GM23338 (cell line): ENCODE data around the gene AZGP1. TPM values are rescaled to one million over a fixed set of nuclear protein-coding genes. Genes with fewer than 3 reads are reported as not detected.

Source experiments
- ATAC-seq: fragments of 200-7000 bp; cut with Tn5 transposase; 3 replicates; pipeline ENCODE4 v1.9.1; 2020
- DNase-seq: peaks from one replicate; pipeline ENCODE4 v3.0.0-alpha.2; 2015; ENCODE audit warnings: low spot score
- H2AFZ ChIP-seq: fragments of 200-600 bp; sonication (generic); 2 replicates; pipeline ENCODE4 v1.8.0; 2016; ENCODE audit warnings: antibody characterized with exemption, mild to moderate bottlenecking, moderate library complexity
- H3F3A ChIP-seq: fragments of 200-600 bp; sonication (generic); replicated peaks from 2 replicates; pipeline ENCODE4 v1.8.0; 2017; ENCODE audit warnings: antibody characterized with exemption, mixed run types, low read depth
- H3K27ac ChIP-seq: fragments of 200-600 bp; sonication (generic); 2 replicates; pipeline ENCODE4 v1.6.1; 2016; ENCODE audit warnings: low read depth
- H3K27me3 ChIP-seq: fragments of 200-600 bp; sonication (generic); 2 replicates; pipeline ENCODE4 v1.8.0; 2016; ENCODE audit warnings: mild to moderate bottlenecking, mixed run types, moderate library complexity; ENCODE audit not compliant: insufficient read depth
- H3K36me3 ChIP-seq: fragments of 200-600 bp; sonication (generic); 2 replicates; pipeline ENCODE4 v1.8.0; 2016; ENCODE audit warnings: mild to moderate bottlenecking; ENCODE audit not compliant: insufficient read depth
- H3K4me1 ChIP-seq: fragments of 200-600 bp; sonication (generic); 2 replicates; pipeline ENCODE4 v1.8.0; 2016; ENCODE audit warnings: mild to moderate bottlenecking, moderate library complexity; ENCODE audit not compliant: insufficient read depth
- H3K4me2 ChIP-seq: fragments of 200-600 bp; sonication (generic); 2 replicates; pipeline ENCODE4 v1.7.1; 2017; ENCODE audit warnings: mixed run types
- H3K4me3 ChIP-seq: fragments of 200-600 bp; sonication (generic); 2 replicates; pipeline ENCODE4 v1.6.1; 2016; ENCODE audit warnings: mixed run types
- H3K79me2 ChIP-seq: fragments of 200-600 bp; sonication (generic); replicated peaks from 2 replicates; pipeline ENCODE4 v1.8.0; 2017; ENCODE audit warnings: mild to moderate bottlenecking; ENCODE audit not compliant: insufficient read depth
- H3K9me2 ChIP-seq: fragments of 200-600 bp; sonication (generic); 2 replicates; pipeline ENCODE4 v1.8.0; 2017; ENCODE audit not compliant: insufficient read depth
- H4K20me1 ChIP-seq: fragments of 200-600 bp; sonication (generic); replicated peaks from 2 replicates; pipeline ENCODE4 v1.8.0; 2017; ENCODE audit warnings: mild to moderate bottlenecking; ENCODE audit not compliant: insufficient read depth
- H3K27ac Mint-ChIP-seq: 2 replicates; pipeline ENCODE4 v1.8.0; 2020; ENCODE audit warnings: inconsistent platforms, mild to moderate bottlenecking, moderate library complexity, mixed read lengths
- H3K27me3 Mint-ChIP-seq: 3 replicates; pipeline ENCODE4 v1.8.0; 2022; ENCODE audit warnings: low read depth, mild to moderate bottlenecking, moderate library complexity, mixed read lengths, inconsistent platforms; ENCODE audit not compliant: insufficient read depth, poor library complexity
- H3K36me3 Mint-ChIP-seq: 3 replicates; pipeline ENCODE4 v1.8.0; 2021; ENCODE audit warnings: low read depth, mild to moderate bottlenecking, inconsistent platforms, moderate library complexity, mixed read lengths
- H3K4me1 Mint-ChIP-seq: 3 replicates; pipeline ENCODE4 v1.8.0; 2020; ENCODE audit warnings: mild to moderate bottlenecking, inconsistent platforms, mixed read lengths
- H3K4me3 Mint-ChIP-seq: 3 replicates; pipeline ENCODE4 v1.8.0; 2021; ENCODE audit warnings: moderate library complexity, mild to moderate bottlenecking, inconsistent platforms, mixed read lengths
- H3K9me3 Mint-ChIP-seq: 3 replicates; pipeline ENCODE4 v1.8.0; 2020; ENCODE audit warnings: moderate library complexity, mild to moderate bottlenecking, inconsistent platforms, mixed read lengths
- CREB1 ChIP-seq: fragments of 250-450 bp; sonication (Bioruptor Pico); IDR thresholded peaks from 2 replicates; pipeline ENCODE4 v1.5.0; 2020; ENCODE audit warnings: low read depth, mild to moderate bottlenecking, moderate library complexity
- EZH2 ChIP-seq: fragments of 200-600 bp; sonication (generic); IDR thresholded peaks from one replicate; pipeline ENCODE4 v1.8.0; 2017; ENCODE audit warnings: antibody characterized with exemption, mild to moderate bottlenecking, low read depth; ENCODE audit not compliant: unreplicated experiment
- JUNB ChIP-seq: IDR thresholded peaks from one replicate; pipeline ENCODE4 v1.6.1; 2016; ENCODE audit warnings: antibody characterized with exemption; ENCODE audit not compliant: unreplicated experiment
- NANOG ChIP-seq: IDR thresholded peaks from 2 replicates; pipeline ENCODE4 v1.6.1; 2016; ENCODE audit warnings: antibody characterized with exemption, borderline replicate concordance
- POLR2AphosphoS5 ChIP-seq: IDR thresholded peaks from 2 replicates; pipeline ENCODE4 v1.6.1; 2016; ENCODE audit warnings: antibody characterized with exemption, low read depth
- REST ChIP-seq: IDR thresholded peaks from one replicate; pipeline ENCODE4 v1.6.1; 2018; ENCODE audit warnings: antibody characterized with exemption; ENCODE audit not compliant: unreplicated experiment
- STAT1 ChIP-seq: IDR thresholded peaks from one replicate; pipeline ENCODE4 v1.6.1; 2016; ENCODE audit warnings: antibody characterized with exemption; ENCODE audit not compliant: unreplicated experiment
- ZNF331 ChIP-seq: fragments of 250-450 bp; sonication (Bioruptor Pico); IDR thresholded peaks from 2 replicates; pipeline ENCODE4 v1.5.0; 2020; ENCODE audit warnings: low read depth, mild to moderate bottlenecking, moderate library complexity
- ZNF462 ChIP-seq: fragments of 250-450 bp; sonication (Bioruptor Pico); IDR thresholded peaks from 2 replicates; pipeline ENCODE4 v1.5.0; 2020; ENCODE audit warnings: mild to moderate bottlenecking, moderate library complexity
- polyA plus RNA-seq: library from polyadenylated mRNA; unstranded; fragments of >200 nt; fragmentation: Nextera tagmentation; extraction: Ambion mirVana; gene quantifications from 2 replicates; pipeline ENCODE4 v1.2.1, GENCODE V29; 2016
- total RNA-seq: library from RNA; depleted of rRNA; stranded (reverse); fragments of >200 nt; shearing (Covaris generic); gene quantifications from 2 replicates; pipeline ENCODE4 v1.2.3, GENCODE V29; 2014

The AZGP1 gene
- total and polyA plus RNA-seq, 2 experiments from 2014 or later, result 0.17 to 1.3 TPM

GRCh38 chr7:100017875-100018274, 42.0 kb upstream of the AZGP1 start (continued):
- TF ChIP-seq CREB1 (CRISPR knock-in tag), result no peak
- TF ChIP-seq ZNF331, result no peak
- TF ChIP-seq POLR2AphosphoS5, result no peak
- no peak for TF ChIP-seq STAT1
- no peak for TF ChIP-seq NANOG
- no peak for TF ChIP-seq REST
- TF ChIP-seq EZH2, result no peak
- no peak for TF ChIP-seq JUNB

DNA sequence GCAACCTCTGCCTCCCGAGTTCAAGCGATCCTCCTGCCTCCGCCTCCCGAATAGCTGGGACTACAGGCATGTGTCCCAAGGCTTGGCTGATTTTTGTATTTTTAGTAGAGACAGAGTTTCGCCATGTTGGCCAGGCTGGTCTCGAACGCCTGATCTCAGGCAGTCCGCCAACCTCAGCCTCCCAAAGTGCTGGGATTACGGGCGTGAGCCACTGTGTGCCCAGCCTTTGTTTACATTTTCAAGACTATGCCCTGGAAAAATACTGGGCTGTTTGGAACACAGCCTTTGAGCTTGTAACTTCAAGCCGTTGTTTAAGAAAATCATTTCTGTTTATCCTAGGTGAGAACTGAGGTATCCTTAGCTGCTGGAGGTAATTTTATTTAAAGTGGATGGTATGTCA, 41.5 kb upstream of the AZGP1 start:
- TF ChIP-seq ZNF462 (no peak), REST (no peak), NANOG (no peak), STAT1 (no peak), EZH2 (no peak), ZNF331 (no peak)
- Histone ChIP-seq H3K27me3 (no peaks in the 10 kb centered on the region), H3K36me3 (no peaks in the 10 kb centered on the region), H2AFZ (no peak overlapping the region), H3K4me2 (no peak overlapping the region), H3K79me2 (peaks cover 65% of the 10 kb centered on the region), H3K27ac (no peak overlapping the region), H3F3A (no peaks in the 10 kb centered on the region; the same call in 1 of the 2 replicates), H3K4me1 (peaks cover 7% of the 10 kb centered on the region; the same call in 1 of the 2 replicates), H3K4me3 (no peak overlapping the region), H3K9me2 (no peaks in the 10 kb centered on the region), H4K20me1 (peaks cover 14% of the 10 kb centered on the region)
- Mint-ChIP-seq H3K9me3 (no peaks in the 10 kb centered on the region), H3K4me3 (peak overlapping the region; percentile 24; the same call in 2 of the 3 replicates), H3K4me1 (peaks cover 11% of the 10 kb centered on the region; the same call in 2 of the 3 replicates), H3K27me3 (peaks cover 10% of the 10 kb centered on the region), H3K36me3 (peaks cover 20% of the 10 kb centered on the region), H3K27ac (no peak overlapping the region)
- ATAC-seq (no peak), DNase-seq (no peak)
